HG02623 (cell line): ENCODE data around the gene GTF3C5.
"Not testable (repeated sequence)": the region's sequence is repeated elsewhere in the genome, so short reads cannot be mapped to it uniquely, and the experiment has no call there.

Experiments
- ATAC-seq: cut with Tn5 transposase; IDR thresholded peaks from one replicate; pipeline ENCODE4 v1.9.1; 2021; ENCODE audit warnings: moderate library complexity; ENCODE audit not compliant: unreplicated experiment

Gene GTF3C5

DNA sequence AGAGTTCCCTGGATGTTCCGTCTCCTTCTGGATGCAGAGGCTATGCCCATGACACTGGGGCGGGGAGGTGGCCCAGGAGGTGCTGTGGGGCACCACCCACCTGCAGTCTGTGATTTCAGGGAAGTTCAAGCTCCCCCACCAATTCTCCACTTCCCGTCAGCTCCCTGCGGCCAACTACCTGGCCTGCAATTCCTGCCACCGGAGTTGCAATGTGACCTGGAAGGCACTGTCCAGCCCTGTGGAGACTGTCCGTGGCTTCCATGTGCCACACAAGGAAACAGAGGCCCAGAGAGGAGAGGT, 35.7 kb upstream of the GTF3C5 start:
- no peak for ATAC-seq

DNA sequence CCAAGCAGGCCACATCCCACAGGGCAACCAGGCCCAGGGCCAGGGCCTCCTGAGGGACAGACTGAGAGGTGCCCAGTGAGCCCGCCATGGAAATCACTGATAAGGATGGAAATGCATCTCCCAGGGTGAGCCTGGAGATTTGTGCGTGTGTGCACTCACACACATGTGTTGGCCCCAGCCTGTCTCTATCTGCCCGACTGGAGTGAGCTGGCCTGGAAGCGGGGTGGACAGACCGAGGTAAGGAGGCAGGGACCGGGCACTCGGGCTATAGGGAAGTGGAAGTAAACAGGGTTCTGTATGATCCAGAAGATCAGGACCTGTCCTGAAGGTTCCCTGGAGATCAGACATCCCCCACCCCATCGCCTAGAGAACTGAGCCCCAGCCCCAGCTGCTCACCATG, 34.9 kb upstream of the GTF3C5 start:
- no peak for ATAC-seq

DNA sequence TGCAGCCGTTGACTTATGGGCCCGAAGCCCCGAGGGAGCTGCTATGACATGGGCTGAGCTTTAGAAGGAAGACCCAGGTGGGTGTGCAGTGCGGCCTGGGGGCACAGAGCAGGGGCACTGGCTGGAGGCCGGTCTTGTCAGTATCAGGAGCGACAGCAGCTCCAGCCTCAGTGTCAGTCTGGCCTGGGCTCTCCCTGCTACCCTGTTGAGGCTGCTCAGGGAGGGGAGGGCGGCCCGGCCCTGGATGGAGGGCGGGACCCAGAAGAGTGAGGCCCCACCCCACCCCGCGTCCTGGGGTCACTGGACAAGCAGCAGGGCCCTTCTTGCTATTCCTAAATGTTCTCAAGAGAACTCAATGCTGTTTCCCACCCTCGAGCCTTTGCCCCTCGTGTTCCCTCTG, 34.3 kb upstream of the GTF3C5 start:
- ATAC-seq = no peak

DNA sequence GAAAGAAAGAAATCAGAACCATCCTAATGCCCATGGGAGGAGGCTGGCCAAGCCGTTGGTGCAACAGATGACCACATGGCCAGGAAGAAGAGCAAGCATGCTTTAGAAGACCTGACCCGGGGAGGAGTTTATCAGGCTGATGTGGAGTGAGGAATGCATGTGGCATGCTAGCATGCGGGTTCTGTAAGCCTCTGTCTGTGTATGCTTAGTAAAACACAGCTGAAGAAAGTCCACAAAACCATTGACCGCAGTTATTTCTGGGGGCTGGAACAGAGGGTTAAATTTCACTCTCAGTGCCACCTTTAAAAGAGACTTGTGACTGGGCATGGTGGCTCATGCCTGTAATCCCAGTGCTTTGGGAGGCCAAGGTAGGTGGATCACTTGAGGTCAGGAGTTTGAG, 33.2 kb upstream of the GTF3C5 start:
- no peak for ATAC-seq

DNA sequence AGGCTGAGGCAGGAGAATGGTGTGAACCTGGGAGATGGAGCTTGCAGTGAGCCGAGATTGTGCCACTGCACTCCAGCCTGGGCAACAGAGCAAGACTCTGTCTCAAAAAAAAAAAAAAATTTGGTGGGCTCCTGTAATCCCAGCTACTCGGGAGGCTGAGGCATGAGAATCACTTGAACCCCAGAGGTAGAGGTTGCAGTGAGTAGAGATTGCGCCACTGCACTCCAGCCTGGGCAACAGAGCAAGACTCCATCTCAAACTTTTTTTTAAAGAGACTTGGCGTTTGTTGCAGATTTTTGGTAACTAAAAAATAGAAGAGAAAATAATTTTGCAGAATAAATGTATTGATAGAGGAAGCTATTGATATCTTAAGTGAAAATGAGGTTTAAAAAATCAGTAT, 32.6 kb upstream of the GTF3C5 start:
- ATAC-seq = not testable (repeated sequence)

DNA sequence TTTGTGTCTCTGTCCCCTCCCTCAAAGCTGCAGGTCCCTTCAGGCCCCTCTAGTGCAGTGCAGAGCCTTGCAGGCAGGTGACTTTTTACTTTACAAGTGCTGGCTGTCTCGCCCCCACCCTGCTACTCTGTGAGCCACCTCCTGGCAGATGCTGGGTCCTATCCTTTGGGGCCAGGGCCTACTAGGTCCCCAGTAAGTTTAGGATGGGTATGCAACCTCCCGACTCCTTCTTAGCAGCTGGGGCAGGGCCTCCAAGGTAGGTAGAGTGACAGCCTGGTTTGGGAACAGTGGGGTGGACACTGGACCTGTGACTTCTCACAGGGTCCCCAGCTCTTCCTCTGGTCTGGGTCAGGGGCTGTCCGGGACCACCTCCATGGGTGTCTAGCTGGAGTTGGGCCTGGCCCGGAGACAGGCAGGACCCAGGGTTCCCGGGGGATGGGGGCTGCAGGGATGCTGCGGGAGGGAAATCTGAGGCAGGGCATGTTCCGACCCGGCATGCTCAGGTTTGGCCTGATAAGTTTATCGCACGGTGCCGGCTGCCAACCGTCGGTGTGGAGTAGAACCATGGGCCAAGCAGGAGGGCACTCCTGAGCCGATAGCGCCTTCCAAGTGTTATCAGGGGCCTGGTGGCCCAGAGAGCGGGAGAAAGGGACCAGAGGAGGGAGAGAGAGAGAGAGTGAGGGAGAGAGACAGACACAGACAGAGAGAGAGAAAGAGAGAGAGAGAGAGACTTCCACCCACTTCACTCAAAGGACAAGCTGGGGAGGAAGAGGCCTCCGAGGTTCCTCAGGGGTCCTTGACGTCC, 31.8 kb upstream of the GTF3C5 start:
- ATAC-seq = no peak

DNA sequence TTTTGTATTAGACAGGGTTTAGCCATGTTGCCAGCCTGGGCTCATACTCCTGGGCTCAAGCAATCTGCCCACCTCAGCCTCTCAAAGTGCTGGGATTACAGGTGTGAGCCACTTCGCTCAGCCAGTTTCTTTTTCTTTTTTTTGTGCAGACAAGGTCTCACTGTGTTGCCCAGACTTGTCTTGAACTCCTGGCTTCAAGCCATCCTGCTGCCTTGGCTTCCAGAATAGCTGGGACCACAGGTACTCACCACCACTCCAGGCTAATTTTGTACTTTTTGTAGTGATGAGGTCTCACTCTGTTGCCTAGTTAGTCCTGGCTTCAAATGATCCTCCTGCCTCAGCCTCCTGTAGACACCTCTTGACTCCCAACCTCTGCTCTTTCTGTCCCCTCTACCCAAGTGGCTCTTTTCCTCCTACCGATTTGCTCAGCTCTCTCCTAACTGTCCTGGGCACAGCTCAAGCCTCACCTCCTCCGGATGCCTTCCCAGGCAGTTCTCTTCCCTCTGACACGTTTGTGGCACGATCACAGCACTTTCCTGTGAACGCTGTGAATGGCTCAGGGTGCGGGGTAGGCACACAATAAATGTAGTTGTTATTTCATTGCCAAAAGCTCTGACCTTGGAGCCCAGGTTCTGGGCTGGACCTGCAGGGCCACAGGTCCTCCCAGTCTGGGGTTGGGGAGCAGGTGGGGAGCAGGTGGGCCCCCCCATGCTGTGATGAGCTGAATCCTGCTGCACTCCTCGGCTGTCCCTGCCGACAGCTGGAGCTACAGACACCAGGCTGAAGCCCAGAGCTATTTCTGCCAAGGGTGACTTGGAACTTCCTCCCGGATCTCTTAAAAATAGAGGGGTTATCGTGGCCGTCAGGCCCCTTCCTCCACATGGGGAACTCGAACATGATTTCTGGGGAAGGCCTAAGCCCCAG, 28.4 kb upstream of the GTF3C5 start:
- ATAC-seq = no peak

DNA sequence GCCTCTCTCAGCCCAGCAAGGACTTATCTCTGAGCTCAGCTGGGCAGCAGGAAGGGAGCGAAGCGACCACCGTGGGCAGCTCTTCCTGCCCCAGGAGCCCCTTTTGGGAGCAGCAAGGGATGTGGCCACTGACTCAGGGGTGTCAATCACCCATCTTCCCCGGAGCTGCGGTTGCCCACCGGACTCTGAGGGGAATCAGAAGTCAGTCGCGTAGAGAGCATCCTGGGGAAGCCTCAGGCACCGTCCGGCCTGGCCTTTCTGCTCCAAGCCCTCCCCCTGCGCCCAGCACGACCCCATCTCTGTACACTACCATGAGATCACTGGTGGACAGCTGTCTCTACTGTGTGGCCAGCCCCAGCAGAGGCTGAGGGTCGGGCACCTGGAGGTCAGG, 27.7 kb upstream of the GTF3C5 start:
- ATAC-seq = no peak

DNA sequence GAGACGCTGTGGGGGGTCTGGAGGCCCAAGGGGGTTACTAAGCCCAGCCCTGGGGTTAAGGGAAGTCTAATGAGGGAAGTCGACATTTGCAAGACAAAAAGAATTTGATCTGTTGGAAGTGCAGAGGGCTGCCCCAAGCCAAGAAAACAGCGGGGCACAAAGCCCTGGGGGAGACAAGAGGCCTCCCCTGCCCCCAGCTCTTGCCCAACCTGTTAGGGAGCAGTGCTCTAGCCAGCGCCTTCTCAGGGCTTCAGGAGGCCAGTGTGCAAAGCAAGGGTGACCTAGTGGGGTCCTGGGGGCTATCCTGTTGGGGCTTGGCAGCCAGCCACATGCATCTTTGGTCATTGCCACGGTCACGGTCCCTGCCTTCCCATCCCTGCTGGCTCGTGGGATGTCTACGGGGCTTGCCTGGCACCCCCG, 27.1 kb upstream of the GTF3C5 start:
- ATAC-seq = no peak

DNA sequence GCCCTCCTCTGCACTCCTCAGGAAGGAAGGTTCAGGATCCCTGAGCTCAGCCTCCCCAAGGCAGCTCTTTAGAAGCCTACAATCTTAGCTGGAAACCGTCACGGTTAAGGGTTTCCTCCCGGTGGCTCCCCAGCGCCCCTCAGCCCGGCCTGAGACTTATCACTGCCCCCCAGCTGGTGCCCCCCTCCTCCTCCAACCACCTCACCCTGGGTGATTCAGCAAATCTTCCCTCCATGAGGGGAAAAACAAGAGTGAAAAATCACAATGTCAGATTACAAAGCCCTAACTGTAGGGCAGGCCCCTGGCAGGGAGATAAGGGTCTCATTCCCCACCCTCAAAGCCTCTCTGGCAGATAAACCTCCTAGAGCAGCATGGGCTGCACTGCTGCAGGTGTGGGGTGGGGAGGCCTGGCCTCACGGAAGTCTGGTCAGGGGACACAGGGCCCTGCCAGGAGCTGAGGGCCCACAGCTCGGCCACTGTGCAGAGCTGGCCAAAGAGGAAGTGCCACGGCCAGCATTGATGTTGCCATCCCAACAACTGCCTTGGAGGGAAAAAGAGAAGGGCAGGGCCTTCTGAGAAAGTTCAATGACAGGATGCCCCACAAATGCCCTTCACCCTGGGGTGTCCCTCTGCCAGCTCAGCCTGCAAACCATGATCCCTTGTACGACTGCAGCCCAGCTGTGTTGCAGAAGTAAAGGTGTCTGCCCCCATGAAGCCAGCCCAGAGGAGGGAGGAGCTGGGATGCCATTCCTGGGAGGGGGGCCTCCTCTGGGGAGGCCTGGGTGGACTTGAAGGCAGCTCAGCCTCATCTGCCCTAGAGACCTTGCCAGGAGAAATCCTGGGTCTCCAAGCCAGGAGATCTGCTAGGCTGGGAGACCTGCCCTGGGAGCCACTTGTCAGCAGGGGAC, 26.5 kb upstream of the GTF3C5 start:
- ATAC-seq = no peak

DNA sequence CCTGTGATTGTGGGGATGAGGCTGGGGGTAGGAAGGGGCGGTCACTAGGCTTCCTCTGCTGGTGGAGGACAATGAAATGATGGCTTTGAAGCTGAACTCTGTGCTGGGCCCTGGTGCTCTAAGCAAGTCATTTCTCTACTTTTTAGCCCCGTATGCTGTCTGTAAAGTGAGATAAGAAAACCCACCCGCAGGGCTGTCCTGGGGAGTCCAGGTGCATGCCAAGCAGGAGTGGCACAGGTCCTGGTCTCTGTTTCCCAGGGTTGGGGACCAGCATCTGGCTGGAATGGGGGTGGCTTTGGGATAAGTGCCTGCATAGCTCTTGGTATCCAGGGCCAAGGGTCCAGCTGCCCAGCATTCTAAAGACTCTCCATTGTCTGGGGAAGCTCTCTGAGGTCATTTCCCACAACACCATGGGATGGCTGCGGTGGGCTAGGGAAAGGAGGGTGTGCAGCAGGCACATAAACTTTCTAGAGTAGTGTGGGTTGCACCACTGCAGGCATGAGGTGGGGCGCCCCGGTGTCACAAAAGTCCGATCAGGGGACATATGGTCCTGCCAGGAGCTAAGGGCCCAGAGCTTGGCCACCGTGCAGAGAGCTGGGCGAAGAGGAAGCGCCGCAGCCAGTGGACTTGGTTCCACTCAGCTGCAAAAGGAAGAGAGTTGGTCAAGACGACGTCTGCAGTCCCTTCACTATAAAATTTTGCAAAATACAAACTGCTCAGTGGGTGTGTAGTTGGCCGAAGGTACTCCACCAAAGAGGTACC, 25.6 kb upstream of the GTF3C5 start:
- no peak for ATAC-seq

DNA sequence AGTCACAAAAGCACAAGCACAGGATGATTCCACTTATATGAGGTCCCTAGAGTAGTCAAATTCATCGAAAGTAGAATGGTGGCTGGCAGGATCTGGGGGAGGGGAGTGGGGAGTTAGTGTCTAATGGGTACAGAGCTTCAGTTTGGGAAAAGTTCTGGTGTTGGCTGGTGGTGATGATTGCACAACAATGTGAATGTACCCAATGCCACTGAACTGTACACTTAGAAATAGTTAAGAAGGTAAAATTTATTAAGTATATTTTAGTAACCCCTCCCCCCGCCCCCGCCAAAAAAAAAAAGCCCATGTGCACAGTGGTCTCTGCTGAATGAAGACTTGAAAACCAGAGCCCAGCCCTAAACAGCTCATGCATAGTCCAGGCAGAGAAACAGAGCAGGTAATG, 24.8 kb upstream of the GTF3C5 start:
- no peak for ATAC-seq

DNA sequence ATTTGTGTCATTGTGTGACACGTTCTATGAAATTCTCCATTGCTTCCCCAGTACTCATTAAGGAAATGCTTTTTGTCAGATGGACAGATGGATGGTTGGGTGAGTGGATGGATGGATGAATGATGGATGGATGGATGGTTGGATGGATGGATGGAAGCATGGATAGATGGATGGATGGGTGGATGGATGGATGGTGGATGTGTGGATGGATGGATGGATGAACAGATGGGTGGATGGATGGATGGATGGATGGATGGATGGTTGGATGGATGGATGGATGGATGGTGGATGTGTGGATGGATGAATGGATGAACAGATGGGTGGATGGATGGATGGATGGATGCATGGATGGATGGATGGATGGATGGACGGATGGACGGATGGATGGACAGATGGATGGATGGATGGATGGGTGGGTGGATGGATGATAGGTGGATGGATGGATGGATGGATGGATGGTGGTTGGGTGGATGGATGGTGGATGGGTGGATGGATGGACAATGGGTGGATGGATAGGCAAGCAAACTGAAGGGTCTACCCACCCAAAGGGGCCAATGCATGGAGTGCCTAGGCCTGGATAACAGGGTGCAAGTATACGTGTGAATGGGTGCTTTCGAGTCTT, 24.0 kb upstream of the GTF3C5 start:
- no peak for ATAC-seq

DNA sequence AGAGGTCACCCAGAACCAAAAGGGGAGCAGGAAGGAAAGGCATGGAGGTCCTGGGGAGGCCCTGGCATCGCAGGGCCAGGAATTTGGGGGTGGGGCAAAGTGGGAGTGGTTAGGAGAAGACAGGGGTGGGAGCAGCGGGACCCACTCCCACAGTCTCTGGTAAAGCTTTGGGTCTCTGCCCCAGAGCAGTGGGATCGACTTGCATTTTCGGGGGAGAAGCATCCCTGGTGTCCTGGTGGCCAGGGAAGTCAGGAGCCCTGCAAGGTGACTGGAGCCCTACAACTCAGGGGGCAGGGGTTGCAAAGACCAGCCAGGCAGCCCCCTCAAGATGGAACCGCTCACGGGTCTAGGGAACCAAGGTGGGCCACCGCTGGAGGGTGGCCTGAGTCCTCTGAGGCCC, 22.4 kb upstream of the GTF3C5 start:
- no peak for ATAC-seq

DNA sequence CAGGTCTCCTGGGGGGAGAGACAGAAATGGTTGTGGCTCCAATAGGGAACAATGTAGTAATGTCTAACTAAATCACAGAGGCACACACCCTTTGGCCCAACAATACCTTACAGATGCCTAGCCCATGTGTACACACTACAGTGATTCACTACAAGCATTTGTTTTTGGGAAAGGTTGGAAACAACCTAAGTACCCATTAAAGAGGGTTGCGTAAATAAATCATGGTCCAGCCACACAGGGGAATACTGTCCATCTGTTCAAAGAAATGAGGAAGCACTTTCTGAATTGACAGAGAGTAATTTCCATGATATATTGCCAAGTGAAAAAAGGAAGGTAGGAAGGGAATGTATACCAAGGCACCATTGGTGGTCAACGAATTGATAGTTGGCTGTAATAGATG, 22.0 kb upstream of the GTF3C5 start:
- ATAC-seq = no peak

DNA sequence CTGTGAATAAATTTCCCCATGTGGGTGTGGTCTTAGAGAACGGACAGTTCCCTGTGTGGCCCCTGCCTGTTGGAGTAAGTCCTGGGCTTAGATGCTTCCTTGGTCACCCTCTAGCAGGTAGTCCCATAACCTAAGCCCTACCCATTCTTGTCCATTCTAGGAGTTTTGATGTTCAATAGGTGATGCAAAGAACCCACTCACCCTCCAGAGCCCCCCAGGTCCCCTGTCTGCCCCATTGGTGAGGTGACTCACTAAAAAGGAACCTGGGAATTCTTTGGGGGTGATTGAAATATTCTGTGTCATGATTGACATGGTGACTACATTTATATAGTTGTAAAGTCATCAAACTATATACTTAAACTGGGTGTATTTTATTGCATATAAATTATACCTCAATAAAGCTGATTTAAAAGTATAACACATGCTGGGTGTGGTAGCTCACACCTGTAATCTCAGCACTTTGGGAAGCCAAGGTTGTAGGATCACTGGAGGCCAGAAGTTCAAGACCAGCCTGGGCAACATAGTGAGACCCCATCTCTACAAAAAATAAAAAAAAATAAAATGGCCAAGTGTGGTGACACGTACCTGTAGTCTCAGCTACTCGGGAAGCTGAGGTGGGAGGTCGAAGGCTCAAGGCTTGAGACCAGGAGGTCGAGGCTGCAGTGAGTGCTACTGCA, 20.8 kb upstream of the GTF3C5 start:
- no peak for ATAC-seq

DNA sequence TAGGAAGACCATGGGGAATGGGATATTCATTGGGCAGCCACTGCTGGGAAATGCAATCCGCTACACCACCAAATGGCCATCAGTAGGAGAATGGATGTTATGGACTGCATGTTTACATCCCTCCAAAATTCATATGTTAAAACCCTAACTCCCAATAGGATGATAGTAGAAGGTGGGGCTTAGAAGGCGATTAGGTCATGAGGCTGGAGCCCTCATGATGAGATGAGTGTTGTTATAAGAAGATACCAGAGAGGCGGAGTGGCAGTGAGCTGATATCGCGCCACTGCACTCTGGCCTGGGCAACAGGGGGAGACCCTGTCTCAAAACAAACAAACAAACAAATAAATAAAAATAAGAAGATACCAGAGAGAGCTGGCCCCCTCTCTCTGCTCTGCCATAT, 16.1 kb upstream of the GTF3C5 start:
- ATAC-seq = no peak

DNA sequence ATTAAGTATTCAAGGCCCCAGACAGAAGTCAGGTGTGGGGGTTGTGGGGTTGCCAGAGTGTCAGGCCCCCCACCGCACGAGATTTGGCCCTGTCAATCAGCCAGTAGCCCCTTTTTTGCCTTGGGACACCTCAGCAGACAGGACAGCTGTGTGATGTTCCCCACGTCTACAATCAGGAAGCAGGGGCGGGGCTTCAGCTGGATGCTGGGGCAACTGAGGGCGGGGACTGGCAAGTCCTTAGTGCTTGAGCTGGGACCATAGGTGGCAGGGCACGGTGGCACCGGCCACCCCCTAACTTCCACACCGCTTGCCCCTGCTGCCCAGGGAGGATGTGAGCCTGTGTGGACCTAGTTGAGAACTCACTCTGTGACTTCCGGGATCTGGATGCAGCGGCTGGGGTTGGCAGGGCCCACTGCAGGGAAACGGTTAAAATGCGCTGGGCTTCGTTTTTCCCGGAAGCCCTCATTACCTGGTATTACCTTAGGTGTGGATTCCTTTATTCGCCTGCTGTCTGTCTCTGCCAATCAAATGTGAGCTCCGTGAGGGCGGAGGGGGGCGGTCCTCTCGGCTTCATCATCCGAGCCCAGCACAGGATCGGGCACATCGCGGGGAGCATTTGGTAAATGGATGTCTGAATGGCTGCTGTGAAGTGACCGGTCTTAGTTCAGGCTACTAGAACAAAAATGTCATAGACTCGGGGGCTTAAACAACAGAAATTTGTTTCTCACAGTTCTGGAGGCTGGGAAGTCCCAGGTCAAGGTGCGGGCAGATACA, 7.5 kb upstream of the GTF3C5 start:
- ATAC-seq = no peak

DNA sequence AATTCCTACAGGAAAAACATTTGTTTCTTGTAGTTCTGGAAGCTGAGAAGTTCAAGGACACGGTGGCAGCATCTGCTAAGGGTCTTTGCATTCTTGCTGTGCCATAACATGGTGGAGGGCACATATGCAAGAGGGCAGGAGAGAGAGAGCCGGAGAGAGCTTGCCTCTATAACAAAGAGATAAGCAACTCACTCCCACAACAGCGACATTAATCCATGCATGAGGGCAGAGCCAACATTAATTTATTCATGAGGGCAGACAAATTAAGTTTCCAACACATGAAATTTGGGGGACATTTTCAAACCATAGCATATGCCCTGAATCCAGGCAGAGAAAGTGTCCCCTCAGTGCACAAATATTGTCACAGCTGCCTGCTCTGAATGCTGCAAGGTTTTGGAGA, 4.4 kb upstream of the GTF3C5 start:
- no peak for ATAC-seq
